ENCODE measurements around the gene AUTS2. TPM values are rescaled to one million over a fixed set of nuclear protein-coding genes. Genes with fewer than 3 reads are reported as not detected.

The AUTS2 gene
- total and polyA plus RNA-seq, 10 of the 15 experiments (the other 5 are each of a cell fraction or from before 2014, with no cell fraction given): 6.4 to 55.6 (median 21.6) TPM

DNA sequence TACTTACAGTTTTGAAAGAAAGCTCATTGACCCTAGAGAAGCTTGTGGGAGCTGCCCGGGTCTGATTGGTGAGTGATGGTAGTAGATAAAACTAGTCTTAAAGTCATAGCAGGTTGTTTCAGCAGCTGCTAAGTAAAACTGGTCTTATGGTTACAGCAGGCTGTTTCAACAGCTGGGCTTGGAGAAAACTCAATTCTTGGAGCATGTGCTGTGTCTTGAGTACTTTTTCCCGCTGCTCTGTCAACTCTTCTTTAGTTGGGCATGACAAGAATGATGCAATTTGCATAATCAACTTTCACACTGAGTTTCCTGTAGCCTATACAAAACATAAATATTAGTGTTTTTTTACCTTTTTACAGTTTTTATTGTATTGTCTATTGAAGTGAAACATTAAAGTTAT is 707.9 kb downstream of the AUTS2 start:
- TF ChIP-seq ETV6 (conservative IDR thresholded peaks at IDR 0.05 in 1 of 2, IDR thresholded peaks at IDR 0.05 in 1 of 2; ENCODE audit: borderline replicate concordance in 1 of 2, low read depth in 1 of 2) (no peak), BRCA1 (IDR thresholded peaks at IDR 0.05; ENCODE audit: low read depth, low read length) (no peak), MXI1 (IDR thresholded peaks at IDR 0.05; ENCODE audit: low read depth, low read length) (no peak), IKZF2 (IDR thresholded peaks at IDR 0.05) (no peak), BMI1 (IDR thresholded peaks at IDR 0.05; ENCODE audit: borderline replicate concordance) (no peak), PBX3 (IDR thresholded peaks at IDR 0.05; ENCODE audit: insufficient replicate concordance, low read depth, low read length) (no peak), NRF1 (conservative IDR thresholded peaks at IDR 0.05; ENCODE audit: low read depth, low read length) (no peak), MYB (IDR thresholded peaks at IDR 0.05; ENCODE audit: borderline replicate concordance, low read depth, low read length) (no peak), NR2C1 (IDR thresholded peaks at IDR 0.05) (no peak), JUNB (IDR thresholded peaks at IDR 0.05) (no peak), ZSCAN29 (IDR thresholded peaks at IDR 0.05) (no peak), SMARCA5 (IDR thresholded peaks at IDR 0.05) (no peak), NR2C2 (IDR thresholded peaks at IDR 0.05; ENCODE audit: borderline replicate concordance, control insufficient read depth, insufficient read length, low read depth) (no peak)
- TF ChIP-seq, protein P1, sequence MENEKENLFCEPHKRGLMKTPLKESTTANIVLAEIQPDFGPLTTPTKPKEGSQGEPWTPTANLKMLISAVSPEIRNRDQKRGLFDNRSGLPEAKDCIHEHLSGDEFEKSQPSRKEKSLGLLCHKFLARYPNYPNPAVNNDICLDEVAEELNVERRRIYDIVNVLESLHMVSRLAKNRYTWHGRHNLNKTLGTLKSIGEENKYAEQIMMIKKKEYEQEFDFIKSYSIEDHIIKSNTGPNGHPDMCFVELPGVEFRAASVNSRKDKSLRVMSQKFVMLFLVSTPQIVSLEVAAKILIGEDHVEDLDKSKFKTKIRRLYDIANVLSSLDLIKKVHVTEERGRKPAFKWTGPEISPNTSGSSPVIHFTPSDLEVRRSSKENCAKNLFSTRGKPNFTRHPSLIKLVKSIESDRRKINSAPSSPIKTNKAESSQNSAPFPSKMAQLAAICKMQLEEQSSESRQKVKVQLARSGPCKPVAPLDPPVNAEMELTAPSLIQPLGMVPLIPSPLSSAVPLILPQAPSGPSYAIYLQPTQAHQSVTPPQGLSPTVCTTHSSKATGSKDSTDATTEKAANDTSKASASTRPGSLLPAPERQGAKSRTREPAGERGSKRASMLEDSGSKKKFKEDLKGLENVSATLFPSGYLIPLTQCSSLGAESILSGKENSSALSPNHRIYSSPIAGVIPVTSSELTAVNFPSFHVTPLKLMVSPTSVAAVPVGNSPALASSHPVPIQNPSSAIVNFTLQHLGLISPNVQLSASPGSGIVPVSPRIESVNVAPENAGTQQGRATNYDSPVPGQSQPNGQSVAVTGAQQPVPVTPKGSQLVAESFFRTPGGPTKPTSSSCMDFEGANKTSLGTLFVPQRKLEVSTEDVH (IDR thresholded peaks at IDR 0.05; ENCODE audit: low read depth, partially characterized antibody): no peak
- in situ Hi-C loops (cut with MboI): no loop called here
- Histone ChIP-seq H3K79me2 (ENCODE audit: control insufficient read depth, insufficient read depth, low read length) (no peaks in the 10 kb centered on the region), H3K36me3 (ENCODE audit: control insufficient read depth in 2 of 2, insufficient read depth in 2 of 2, low read length in 1 of 2) (no peaks in the 10 kb centered on the region; a peak in 1 of 4 replicates), H3K9me3 (replicated peaks; ENCODE audit: control insufficient read depth, insufficient read depth, low read length) (no peaks in the 10 kb centered on the region), H3K4me3 (no peak overlapping the region), H3K4me2 (ENCODE audit: control insufficient read depth, insufficient read depth) (no peak overlapping the region), H3K4me1 (ENCODE audit: control insufficient read depth, insufficient read depth, low read length) (no peaks in the 10 kb centered on the region), H3K9ac (ENCODE audit: control insufficient read depth, insufficient read depth, low read length) (no peak overlapping the region), H3K27me3 (replicated peaks in 1 of 2; ENCODE audit: control insufficient read depth in 2 of 2, insufficient read depth in 2 of 2, low read length in 1 of 2) (no peaks in the 10 kb centered on the region), H2AFZ (ENCODE audit: control insufficient read depth, low read depth, low read length) (no peak overlapping the region), H3K27ac (ENCODE audit: control insufficient read depth, insufficient read depth) (no peak overlapping the region), H4K20me1 (ENCODE audit: control insufficient read depth, insufficient read depth) (no peaks in the 10 kb centered on the region)
- ChIA-PET RAD21 (ENCODE audit: unreplicated experiment) (no interaction called here), CTCF (interaction anchor here (1.9 kb wide), 1 partner anchor 10 kb away, joined by 12 read pairs; no protein-coding TSS in a partner anchor), SMC1A (ENCODE audit: uncharacterized antibody, unreplicated experiment) (interaction anchor here (0.8 kb wide), 1 partner anchor 9 kb away, joined by 3 read pairs; no protein-coding TSS in a partner anchor), POLR2A (no interaction called here)
- BruUV-seq (replicated peaks): no TSS peak
- ATAC-seq (no peak), FAIRE-seq (peak; percentile 7), DNase-seq (ENCODE audit: low read depth, low spot score) (no peak)
- intact Hi-C loops (cut with micrococcal nuclease; ENCODE audit: unreplicated experiment): no loop called here
- 68% methylated on average over 2 of the region's 2 CpGs for WGBS (ENCODE audit: insufficient coverage, insufficient replicate concordance, low lambda C conversion rate, missing lambda C conversion rate)

All from GM12878 (cell line).